ENCODE results near the gene UBE2R2. TPM values are rescaled to one million over a fixed set of nuclear protein-coding genes. Genes with fewer than 3 reads are reported as not detected.

Gene UBE2R2
- total RNA-seq, 6 donors from 2014 or later = 24.6 to 33.6 (median 28.8) TPM

DNA sequence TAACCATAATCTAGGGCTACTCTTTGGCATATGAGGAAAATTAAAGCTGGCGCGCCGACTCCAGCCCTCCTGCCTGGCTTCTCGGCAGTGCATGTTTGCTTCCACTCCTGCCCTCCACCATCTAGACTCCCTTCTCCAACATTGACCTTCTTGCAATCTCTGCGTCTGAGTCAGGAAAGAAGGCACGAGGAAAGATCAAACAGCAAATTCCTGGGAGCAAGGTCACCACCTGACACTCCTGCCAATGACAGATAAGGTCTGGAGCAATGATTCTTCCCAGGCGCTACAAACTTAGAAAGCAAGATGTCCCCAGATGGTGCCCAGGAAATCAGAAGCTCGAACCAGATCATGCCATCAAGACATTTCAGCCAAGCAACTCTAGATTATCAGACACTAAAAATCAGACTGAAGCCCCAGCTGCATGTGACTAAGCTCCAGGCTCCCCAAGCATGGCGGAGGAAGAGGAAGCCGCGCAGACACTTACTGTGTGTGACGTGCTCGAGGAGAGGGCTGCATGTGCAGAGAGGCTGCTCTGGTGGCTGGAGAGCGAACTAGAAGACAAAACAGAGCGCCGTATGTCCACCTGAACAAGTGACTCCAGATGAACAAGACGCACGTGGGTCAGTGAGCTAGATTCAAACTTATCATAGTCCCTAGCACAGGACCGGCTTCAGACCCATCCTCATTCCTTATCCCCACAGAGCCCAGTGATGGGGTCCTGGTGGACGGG lies 115.3 kb downstream of the UBE2R2 start:
- ATAC-seq (ENCODE audit: low FRiP score in 2 of 2) = no peak
- DNase-seq = no peak
- H3K9me3 ChIP-seq = no peaks in the 10 kb centered on the region
- H3K4me3 ChIP-seq = no peak overlapping the region
- H3K4me1 ChIP-seq = no peaks in the 10 kb centered on the region
- TF ChIP-seq POLR2AphosphoS5 (IDR thresholded peaks at IDR 0.05) (no peak), POLR2A (IDR thresholded peaks at IDR 0.05) (no peak), EP300 (IDR thresholded peaks at IDR 0.05) (no peak)
- TF ChIP-seq, protein P1, sequence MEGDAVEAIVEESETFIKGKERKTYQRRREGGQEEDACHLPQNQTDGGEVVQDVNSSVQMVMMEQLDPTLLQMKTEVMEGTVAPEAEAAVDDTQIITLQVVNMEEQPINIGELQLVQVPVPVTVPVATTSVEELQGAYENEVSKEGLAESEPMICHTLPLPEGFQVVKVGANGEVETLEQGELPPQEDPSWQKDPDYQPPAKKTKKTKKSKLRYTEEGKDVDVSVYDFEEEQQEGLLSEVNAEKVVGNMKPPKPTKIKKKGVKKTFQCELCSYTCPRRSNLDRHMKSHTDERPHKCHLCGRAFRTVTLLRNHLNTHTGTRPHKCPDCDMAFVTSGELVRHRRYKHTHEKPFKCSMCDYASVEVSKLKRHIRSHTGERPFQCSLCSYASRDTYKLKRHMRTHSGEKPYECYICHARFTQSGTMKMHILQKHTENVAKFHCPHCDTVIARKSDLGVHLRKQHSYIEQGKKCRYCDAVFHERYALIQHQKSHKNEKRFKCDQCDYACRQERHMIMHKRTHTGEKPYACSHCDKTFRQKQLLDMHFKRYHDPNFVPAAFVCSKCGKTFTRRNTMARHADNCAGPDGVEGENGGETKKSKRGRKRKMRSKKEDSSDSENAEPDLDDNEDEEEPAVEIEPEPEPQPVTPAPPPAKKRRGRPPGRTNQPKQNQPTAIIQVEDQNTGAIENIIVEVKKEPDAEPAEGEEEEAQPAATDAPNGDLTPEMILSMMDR (IDR thresholded peaks at IDR 0.05) = no peak
- H3K27ac ChIP-seq = no peak overlapping the region
- no peaks in the 10 kb centered on the region for H3K27me3 ChIP-seq
- H3K36me3 ChIP-seq = peaks cover 19 to 78% (median 58%) of the 10 kb centered on the region in 4 donors
- 91 to 95% methylated on average over 20 of the region's 20 CpGs for WGBS, 2 donors

DNA sequence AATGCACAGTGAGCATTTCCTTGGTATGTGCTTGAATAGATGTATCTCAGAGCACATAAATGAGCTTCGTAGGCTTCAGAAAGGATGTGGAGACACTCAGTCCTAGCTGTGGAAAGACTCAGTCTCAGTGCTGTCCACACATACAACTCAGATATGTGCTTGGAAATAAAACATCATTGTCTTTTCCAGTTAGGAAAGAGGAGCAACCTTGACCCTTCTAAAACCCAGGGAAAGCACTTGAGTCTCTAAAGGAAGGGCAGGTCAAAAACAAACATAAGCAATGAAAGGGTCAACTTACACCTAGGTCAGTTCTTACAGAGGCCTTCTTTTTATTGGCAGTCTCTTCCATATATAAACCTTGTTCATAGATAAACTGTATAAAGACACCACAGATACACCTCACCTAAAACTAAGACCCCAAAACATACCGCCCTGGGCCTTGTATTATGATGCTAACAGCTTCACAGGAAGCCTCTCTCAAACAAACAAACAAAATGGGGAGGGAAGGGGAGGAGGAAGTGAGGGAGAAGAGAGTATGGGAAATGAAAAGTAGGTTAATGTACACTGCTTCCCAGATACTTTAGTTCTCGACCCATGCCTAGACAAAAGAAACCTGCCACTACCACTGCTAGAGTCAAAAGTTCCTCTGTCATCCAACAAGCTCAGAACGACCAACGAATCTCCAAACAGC lies 117.4 kb downstream of the UBE2R2 start:
- H3K36me3 ChIP-seq = peaks cover 19 to 68% (median 42%) of the 10 kb centered on the region in 4 donors
- no peaks in the 10 kb centered on the region for H3K9me3 ChIP-seq
- H3K27ac ChIP-seq = no peak overlapping the region
- no peak for ATAC-seq (ENCODE audit: low FRiP score in 2 of 2)
- no peak for DNase-seq
- no peaks in the 10 kb centered on the region for H3K27me3 ChIP-seq
- 76 to 83% methylated on average over 5 of the region's 5 CpGs for WGBS, 2 donors
- H3K4me1 ChIP-seq = no peaks in the 10 kb centered on the region
- H3K4me3 ChIP-seq = no peak overlapping the region
- TF ChIP-seq POLR2A (IDR thresholded peaks at IDR 0.05) (no peak), POLR2AphosphoS5 (IDR thresholded peaks at IDR 0.05) (no peak)
- TF ChIP-seq, protein P1 (IDR thresholded peaks at IDR 0.05) = no peak

DNA sequence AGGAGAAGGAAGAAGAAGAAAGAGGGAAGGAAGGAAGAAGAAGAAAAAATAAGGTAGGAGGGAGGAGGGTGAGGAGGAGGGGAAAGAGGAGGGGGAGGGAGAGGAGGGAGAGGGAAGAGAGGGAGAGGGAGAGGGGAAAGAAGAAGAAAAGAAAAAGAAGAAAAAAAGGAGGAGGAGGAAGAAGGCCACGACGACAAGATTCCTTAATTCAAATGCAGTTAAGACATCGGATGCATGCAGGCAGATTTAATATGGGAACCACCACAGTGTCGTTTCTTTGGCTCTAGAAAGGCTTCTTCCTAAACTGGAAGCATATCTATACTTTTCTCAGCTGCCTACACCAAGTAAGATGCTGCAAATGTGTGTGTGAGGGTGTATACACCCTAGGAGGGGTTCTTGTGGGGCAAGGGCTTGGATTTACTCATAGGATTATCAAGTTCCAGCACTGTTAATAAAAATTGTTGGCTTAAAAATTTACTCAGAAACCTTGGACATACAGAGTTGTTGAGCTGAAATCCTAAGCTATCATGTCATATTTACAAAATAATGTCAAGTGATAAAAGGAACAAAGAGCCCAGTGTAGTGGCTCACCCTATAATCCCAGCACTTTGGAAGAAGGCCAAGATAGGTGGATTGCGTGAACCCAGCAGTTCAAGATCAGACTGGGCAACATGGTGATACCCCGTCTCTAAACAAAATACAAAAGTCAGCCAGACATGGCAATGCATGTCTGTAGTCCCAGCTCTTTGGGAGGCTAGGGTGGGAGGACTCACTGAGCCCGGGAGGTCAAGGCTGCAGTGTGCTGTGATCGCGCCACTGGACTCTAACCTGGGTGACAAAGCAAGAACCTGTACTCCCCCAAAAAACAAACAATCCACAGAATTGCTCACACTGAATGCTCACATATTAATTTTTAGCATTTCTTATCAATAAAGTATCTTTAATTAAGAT lies 123.2 kb downstream of the UBE2R2 start:
- H3K27ac ChIP-seq = no peak overlapping the region
- WGBS, 2 donors = 79 to 90% methylated on average over 9 of the region's 9 CpGs
- H3K4me1 ChIP-seq = no peaks in the 10 kb centered on the region
- no peak for ATAC-seq (ENCODE audit: low FRiP score in 2 of 2)
- H3K27me3 ChIP-seq = no peaks in the 10 kb centered on the region
- DNase-seq = no peak
- H3K4me3 ChIP-seq = no peak overlapping the region
- peaks cover 8 to 65% (median 29%) of the 10 kb centered on the region in 4 donors for H3K36me3 ChIP-seq
- no peaks in the 10 kb centered on the region for H3K9me3 ChIP-seq
- TF ChIP-seq POLR2A (IDR thresholded peaks at IDR 0.05) (no peak), POLR2AphosphoS5 (IDR thresholded peaks at IDR 0.05) (no peak), EP300 (IDR thresholded peaks at IDR 0.05) (no peak)
- TF ChIP-seq, protein P1 (IDR thresholded peaks at IDR 0.05) = no peak

DNA sequence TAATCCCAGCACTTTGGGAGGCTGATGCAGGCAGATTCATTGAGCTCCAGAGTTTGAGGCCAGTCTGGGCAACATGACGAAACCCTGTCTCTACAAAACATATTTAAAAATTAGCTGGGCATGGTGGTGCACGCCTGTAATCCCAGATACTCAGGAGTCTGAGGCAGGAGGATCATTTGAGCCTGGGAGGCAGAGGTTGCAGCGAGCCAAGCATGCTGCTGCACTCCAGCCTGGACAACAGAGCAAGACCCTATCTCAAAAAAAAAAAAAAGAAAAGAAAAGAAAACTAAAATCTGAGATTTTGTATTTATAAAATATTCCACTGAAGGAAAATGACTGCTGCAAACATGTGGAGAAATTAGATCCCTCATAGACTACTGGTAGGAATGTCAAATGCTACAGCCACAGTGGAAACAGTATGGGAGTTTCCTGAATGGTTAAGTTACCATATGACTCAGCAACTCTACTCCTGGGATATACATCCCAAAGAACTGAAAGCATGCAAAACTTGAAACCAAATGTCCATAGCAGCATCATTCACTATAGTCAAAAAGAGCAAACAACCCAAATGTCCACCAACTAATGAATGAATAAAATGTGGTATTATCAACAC lies 125.6 kb downstream of the UBE2R2 start:
- no peaks in the 10 kb centered on the region for H3K9me3 ChIP-seq
- 96 to 97% methylated on average over 3 of the region's 3 CpGs for WGBS, 2 donors
- H3K27me3 ChIP-seq = no peaks in the 10 kb centered on the region
- no peak overlapping the region for H3K27ac ChIP-seq
- H3K4me3 ChIP-seq = no peak overlapping the region
- peaks cover 0 to 3% (median 0%) of the 10 kb centered on the region in 4 donors for H3K4me1 ChIP-seq
- peaks cover 0 to 71% (median 21%) of the 10 kb centered on the region in 4 donors for H3K36me3 ChIP-seq
- no peak for TF ChIP-seq POLR2AphosphoS5 (IDR thresholded peaks at IDR 0.05)
- TF ChIP-seq, protein P1 (IDR thresholded peaks at IDR 0.05) = no peak
- TF ChIP-seq POLR2A (IDR thresholded peaks at IDR 0.05) = no peak
- TF ChIP-seq EP300 (IDR thresholded peaks at IDR 0.05) = no peak
- ATAC-seq (ENCODE audit: low FRiP score in 2 of 2) = no peak
- DNase-seq = no peak

Measured in upper lobe of left lung (tissue), 6 donors.